Activated CD4-positive, alpha-beta T cell treated with anti-CD3 and anti-CD28 coated beads, Interleukin-2, amount 50 U/mL, for 1 hour (primary cell): ENCODE data around the gene PRKCE.

Experiments used
- DNase-seq: peaks from one replicate; pipeline ENCODE4 v3.0.0-alpha.2; 2020

Gene PRKCE

DNA sequence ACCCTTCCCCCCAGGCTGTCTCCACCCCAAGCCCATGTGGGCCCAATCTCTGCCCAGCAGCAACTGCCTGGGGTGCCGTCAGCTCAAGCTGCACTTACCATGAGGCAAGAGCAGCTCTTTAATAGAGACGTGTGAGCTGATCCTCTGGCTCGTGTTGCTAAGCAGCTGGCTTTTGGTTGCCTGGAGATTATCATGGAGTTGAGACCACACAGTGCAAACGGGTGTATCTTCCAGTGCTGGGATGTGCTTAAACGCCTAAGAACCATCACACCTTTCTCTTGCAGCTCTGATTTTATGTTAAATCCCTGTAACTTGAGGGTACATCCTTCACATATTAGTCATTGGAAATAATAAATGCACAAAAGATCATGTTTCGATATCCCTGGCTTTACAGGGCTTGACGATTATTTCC is 271.1 kb downstream of the PRKCE start:
- DNase-seq = no peak

DNA sequence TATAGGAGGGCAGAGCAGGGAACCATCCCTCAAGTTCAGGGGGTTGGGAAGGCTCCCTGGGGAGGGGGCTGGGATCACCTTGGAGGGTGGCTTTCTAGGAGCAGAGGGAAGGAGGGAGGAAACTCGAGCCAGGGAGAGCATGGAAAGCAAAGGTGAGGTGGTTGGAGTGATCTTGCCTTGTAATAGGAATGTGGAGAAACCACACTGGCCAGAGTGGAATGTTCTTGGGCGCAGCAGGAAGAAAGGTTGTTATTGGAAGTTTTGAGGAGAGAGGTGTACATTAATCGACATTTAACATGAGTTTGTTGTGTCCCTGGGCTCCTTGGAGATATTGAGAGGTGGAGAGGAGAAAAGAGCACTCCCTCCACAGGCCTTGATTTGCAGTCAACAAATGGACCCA is 272.2 kb downstream of the PRKCE start:
- no peak for DNase-seq

DNA sequence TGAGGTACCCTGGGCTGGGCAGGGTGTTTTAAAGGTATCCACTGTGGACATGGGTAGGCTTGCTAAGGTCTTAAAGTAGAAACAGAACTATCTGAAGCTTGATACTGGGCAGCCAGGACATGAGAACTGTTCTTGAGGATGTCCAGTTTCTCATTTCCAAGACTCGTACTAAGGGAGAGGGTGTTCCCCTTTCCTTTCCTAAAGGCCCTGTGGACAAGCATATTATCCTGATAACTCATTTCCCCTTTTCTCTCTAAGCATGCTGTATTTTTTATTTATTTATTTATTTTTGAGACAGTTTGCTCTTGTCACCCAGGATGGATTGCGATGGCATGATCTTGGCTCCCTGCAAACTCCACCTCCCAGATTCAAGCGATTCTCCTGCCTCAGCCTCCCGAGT is 273.6 kb downstream of the PRKCE start:
- DNase-seq = no peak

DNA sequence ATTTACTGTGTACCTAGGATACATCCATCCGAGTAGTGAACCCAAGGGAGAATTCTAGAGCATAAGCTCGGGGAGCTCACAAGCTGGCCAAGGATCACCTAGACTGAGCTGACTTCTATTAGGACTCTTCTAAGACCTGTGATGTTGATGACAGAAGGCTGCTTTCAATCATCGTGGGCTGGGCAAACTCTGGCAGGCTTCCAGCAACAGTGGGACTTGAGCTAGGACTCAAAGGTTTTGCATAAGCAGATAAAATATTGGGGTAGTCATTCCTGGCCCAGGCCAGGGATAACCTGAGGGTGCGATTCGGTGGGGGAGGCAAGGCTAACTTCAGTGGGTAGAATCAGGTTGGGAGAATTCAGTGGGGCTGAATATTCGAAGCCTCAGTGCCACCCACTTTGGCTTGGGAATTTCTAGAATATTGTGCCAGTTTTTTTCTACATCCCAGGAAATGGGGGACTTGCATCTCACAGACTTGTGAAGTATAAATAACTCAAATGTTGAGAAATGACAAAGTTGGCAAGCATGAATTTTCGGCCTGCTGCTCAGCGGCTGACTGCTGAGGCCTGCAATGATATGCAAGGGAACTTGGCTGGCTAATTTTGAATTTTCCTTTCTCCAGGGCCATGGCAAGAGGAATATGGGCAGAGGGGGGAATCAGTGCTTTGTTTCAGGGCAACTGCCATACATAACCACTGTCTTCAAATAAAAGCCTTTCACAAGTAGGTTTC is 274.3 kb downstream of the PRKCE start:
- DNase-seq = no peak

DNA sequence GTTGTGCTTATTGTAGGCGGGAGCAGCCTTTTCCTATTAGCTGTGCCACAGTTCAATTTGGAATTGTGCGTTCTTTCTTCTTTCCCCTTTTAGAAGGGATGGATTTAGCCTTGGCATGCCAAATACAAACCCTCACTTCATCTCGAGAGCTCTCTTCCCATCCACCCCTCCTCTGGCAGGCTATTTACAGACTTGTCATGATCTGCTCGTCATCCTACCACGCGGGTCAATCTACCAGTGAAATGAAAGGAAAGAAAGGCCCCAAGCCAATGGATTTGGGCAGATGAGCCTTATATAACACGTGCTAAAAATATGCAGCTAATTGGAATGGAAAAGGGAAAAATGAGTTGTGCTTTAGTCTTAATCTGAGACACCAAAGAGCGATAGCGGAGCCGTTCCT is 277.5 kb downstream of the PRKCE start:
- DNase-seq = no peak

DNA sequence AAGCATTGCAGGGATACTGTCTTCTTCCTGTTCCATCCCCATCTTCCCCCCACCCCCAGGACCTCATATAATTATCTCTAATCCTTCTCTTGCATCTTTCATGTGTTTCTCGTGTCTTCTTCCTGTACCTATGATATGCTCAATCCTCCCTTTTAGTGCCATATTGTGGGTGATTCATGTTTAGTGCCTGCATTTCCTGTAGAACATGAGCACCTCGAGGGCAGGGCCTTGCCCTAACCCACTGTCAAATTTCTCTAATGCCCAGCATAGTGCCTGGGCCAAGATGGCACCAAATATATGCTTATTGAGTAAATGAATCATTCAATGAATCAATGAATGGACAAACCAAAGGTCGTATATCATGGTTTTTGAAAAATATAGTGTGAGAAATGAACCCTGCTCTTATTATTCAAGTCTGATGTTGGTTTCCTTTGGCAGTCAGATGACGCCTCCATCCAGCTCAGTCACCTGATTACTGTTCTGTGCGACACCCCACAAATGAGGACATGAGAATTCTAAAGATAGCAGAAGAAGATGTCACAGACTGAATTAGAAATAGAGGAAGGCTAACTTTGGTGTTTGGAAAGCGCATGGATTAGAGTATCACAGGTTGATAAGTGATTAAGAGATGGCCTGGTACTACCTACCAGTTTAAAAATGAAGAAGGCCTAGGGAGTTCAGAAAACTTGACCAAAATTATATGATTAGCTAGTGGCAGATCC is 278.4 kb downstream of the PRKCE start:
- no peak for DNase-seq

DNA sequence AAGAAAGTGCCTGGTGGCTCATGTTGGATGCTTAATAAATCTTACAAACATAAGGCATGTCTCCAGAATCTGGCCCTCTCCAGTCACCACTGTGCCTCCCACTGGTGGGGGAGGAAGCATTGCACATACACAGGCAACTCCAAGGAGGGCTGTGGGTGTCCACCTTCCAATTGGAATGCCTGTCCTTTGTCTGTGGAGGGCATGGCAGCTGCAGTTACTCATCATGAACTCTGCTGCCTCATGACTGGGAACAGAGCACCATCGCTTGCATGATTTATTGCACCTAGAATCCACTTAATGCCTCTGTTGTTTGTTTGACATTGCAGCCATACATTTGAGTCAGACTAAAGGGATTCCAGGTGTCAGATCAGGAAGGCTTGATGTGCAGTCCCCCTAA is 278.9 kb downstream of the PRKCE start:
- DNase-seq = no peak

DNA sequence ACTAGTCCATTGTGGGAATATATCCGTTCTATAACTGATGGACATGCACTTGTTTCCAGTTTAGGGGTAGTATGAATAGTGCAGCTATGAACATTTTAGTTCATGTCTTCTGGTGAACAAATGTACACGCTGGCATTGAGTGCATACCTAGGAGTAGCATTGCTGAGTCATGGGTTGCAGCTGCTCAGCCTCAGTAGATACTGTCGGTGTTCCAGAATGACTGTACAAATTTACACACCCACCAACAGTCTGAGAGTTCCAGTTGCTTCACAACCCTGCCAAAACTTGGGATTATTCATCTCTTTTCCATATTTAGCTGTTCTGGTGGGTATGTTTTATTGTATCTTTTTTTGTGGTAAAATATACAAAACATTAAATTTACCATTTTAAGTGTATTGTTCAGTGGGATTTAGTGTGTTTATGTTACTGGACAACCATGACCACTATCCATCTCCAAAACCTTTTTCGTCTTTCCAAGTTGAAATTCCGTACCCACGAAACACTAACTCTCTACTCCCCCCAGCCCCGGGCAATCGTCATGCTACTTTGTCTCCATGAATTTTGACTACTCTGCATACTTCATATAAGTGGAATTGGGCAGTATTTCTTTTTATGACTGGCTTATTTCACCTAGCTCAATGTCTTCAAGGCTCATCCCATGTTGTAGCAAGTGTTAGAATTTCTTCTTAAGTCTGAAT is 281.0 kb downstream of the PRKCE start:
- DNase-seq = no peak

DNA sequence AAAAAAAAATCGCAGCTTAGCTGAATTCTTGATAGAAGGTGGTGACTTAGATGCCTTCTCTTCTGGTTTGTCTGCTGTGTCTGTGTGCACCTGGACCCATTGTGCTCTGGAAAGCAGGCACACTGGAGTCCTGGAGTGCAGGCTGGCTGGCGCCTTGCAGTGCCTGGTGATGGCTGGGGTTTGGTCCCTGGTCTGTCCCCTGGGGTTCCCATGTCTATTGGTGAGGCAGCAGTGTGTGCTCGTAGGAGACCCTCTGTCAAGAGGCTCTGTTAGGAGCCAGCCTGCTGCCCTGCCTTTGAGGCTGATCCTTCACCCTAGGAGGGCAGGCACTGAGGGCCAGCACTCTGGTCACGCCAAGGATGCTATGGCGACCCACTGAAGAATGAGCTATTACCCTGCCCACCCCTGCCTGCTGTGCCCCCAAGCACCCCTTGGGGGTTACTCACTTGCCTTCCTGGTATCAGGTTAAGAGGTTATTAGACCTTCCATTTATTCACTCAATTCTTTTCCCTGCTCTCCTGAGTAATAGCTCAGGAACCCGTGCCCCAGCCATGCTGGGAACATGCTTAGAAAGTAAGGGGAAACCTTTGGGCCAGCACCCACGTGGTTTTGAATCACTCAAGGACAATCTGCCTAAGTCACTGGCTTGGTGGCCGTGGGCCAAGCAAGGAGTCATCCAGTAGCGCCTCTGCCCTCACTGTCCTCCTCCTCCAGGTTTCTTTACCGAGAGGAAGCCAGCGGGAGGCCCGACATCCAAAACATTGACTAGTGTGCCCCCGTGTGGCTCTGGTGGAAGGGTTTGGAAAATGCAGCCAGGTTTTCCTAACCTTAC is 284.5 kb downstream of the PRKCE start:
- DNase-seq = peak; percentile 30

DNA sequence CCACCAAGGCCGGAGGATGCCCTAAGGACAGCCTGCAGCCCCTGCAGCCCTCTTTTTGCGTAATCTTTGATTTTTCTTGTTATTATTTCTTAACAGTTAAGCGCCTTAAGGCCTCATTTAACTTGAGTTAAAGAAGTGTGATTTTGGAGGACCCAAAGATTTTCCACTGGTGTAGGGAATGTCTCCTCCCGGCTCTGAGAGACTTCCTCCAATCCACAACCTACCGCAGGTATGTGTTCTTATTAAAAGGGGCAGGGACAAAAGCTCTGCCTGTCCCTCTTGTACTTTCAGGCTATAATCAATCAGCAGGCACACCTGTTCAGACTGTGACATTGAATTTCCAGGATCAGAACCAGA is 285.1 kb downstream of the PRKCE start:
- no peak for DNase-seq

DNA sequence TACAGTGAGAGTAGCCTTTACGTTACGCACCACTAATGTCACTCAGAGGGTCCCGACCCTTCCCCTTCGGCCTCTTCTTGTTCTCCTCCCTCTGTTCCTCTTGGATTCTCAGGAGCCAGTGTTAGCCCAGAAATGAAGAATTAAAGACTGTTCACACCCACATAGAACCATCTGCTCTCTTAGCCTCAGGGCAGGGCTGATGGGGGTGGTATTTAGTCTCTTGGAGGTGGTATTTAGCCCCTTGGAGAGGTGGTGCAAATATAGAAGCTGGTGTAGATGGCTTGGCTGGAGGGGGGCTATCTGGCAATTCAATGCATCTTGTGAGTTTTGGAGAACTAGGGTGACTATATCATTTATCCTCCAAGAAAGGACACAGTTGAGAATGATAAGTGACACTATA is 286.5 kb downstream of the PRKCE start:
- no peak for DNase-seq

DNA sequence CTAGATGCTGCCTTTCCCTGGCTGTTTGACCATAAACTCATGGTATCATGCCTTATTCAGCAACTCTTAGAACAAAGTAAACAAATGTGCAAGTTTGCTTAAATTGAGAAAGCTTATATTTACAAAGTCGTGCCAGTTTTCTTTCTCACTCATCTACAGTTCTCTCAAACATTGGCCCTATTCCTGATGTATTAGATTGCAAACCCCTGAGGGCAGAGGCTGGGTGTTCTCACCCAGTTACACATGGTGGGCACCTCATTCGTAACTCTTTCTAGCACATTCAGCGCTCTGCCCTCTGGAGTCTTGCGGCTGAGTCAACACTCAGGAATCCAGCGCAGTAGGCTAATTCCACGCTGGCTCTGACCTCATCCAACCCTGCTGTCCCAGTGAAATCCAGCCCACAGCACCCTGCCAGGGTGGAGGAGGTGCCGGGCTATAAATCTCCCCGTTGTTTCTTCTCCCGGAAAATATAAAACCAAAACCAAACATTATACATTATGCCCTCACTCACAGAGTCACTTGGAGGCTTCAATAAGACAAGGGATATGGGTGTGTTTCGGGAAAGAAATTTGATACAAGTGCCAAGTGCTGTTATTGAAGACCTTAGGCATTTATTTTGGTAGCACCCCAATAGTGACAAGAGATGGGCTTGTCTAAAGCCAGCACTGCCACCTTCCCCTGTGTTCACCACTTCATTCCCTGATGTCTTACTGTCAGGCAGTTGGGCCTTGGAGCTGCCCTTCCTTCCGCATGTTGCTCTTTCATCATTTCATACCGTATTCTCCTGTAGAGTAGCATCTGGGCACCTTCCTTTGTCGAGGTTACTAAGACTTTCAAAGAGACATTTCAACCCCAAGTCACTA is 287.4 kb downstream of the PRKCE start:
- DNase-seq = no peak

DNA sequence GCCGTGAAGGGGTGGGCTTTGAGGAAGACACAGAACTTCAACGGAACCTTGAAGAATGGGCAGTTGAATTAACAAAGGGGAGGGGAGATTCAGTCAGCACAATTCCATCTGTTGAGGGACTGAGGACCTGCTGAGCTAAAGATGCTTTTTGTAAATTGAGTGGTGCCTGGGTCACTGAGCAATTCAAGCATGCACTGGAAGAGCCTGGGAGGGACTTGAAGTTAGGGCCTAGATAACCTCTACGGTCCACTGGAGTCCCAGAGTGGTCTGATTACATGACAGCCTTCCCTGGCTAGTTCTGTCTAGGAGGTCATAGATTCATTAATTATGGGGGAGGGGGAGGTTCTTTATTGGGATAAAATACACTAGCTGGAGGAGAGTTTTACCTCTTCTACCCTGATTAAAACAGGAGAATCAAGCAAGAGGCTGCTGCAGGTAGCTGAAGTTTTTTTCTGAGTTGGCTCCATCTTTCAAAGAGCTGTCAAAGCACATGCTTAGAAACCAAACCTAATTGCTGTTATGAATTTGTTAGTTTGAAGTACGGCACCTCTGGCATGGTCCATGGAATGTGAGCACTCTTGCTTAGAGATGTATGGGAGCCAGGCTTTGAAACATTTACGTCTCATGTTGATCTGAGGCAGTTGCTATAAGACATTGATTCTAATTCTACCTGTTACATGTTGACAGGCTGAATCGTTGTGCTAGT is 290.2 kb downstream of the PRKCE start:
- no peak for DNase-seq

DNA sequence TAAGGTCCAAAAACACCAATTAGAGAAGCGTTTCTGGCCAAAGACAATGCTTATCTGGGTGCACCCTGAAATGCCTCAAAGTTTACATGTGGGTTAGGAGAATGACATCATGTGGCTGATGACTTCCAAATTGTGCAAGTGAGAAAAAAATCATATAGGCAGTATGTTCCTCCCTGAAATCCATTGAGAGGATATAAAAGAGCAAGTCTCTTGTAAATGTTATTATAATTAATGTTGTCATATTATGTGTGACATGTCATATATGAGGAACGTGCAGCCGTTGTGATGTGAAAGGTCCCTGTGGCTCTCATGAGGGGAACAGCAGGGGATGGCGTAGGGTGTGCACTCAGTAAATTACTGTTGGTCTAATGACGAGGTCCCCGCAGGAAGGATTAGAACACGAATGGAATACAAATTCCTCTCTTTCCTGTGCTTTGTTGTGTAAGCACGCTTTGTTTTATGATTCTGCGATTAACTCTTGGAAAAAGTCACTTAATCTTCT is 290.8 kb downstream of the PRKCE start:
- no peak for DNase-seq

DNA sequence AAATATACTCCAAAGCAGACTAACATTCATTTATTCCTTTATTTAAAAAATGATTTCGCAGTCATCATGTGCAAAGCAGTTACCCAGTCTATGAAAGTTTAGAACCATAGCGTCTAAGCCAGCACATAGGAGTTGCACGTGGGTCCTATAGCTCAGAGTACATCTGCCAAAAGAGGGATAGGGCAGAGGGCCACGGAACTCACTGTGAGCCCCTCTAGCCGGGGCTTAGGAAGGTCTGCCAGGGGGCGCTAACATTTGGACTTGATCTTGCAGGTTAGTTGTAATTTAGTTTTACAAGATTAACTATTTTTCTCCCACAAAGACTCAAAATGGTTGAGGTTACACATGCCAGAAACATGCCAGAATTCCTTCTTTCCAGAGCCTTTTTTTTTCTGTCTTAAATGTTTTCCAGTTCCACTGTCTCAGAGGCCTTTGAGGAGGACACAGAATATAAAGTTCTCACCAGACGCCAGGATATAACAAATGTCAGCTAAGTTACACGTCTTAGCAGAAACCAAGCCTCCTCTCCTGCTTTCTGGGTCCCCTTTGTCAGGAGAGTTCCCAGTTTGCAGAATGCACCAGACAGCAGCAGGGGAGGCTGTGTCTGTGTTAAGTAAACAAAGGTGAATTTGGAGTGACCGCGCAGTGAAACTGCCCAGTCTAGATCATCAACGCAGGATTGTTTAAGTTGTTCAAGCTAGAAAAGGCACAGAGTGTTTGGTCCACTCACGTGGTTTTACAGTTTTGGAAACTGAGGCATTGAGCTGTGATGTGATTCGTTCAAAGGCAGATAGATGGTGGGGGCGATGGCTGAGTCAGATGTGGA is 292.0 kb downstream of the PRKCE start:
- DNase-seq = no peak

DNA sequence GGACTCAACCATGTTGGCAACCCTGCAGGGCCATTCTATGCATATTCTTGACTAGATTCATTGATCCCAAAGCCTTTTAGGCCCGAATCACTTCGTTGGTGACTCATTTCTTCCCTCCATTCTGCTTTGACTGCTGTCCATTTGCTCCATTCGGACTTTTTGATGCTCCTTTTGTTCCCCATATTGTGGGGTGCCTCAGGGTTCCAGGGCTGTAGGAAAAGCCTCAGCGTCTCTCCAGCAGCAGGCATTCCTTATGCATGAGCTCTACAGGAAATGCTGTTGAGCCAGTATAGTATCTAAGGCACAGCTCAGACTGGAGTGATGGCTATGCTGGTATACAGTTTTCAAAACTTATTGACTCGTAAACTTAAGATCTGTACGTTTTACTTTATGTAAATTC is 292.6 kb downstream of the PRKCE start:
- no peak for DNase-seq

DNA sequence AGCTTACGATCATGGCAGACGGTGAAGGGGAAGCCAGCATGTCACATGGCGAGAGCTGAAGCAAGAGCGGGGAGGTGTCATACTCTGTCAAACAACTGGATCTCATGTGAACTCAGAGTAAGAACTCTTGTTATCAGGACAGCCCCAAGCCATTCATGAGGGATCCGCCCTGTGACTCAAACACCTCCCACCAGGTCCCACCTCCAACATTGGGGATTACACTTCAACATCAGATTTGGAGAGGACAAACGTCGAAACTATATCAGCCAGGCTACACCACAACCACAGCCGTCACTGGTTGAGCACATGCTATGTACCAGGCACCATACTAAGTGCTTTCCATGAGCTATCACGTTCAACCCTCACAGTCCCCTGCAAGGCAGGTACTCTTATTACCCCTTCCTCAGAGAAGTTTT is 293.8 kb downstream of the PRKCE start:
- DNase-seq = no peak

DNA sequence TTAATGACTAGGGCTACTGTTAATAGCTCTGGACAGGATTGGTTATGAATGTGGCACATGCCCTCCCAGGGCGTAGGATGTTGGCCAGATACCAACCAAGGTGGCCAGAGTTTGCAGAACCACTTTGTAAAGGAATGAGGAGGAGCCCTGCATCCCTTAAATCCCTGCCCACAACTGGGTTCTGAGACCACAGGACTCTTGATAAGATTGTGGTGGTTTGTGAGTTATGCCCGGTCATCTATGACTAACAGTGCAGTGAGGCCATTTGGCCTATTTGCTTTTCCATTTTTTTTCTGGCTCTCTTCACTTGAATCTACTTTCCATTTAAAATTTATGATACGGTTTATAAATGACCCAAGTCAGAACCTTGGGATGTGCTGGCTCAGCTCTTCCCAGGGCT is 294.5 kb downstream of the PRKCE start:
- no peak for DNase-seq

DNA sequence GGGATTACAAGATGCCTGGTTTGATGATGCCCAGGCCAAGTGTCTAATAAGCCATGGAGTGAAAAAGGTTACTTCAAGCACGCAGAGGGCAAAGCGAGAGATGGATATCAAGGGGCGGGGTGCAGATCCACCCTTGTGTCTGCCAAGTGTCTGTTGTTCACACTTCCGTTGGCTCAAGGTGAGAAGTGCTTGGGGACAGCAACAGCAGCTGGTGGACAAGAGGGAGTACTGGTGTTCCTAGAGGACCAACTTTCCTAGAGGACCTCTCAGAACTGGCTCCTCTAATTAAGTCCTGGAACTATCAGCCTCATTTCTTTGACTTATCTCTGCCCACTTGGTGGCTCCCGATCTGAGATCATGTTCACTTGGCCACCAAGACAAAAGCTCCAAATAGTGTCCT is 299.1 kb downstream of the PRKCE start:
- DNase-seq = no peak

DNA sequence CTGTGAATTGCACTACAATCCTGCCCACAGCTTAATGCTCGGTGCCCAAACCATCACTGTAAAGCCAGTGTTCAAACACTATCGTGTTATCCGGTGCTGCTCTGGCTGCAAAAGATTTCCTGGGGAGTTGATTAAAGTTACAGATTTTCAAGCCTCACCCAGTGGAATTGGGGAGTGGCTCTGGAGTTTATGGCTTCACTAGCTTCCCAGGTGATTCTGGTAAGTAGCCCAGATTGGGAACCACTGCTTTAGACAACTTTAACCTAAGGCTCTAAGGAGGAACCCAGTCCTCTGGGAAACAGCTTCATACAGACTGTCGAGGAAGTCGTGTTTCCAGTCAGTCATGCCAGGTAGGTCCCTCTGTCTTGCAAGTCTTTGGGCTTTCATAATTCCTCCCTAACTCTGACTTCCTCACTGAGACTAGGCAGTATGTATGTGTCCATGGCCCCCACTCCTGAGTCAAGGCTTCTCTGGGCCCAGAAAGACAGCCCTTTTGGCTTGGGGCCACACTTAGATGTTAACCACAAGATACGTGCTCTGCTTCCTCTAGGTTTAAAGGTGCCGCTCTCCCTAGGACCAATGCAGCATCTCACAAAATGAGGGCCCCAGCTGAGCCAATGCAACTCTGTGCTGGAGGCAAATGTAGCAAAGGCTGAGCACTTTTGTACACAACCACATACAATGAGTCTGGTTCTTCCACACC is 299.7 kb downstream of the PRKCE start:
- DNase-seq = no peak
